PFSK-1 (cell line): ENCODE results near the gene GNAS.

ENCODE experiments used
- FOXP2 ChIP-seq: optimal IDR thresholded peaks from 2 replicates; pipeline ENCODE3; 2011; ENCODE audit warnings: borderline replicate concordance, control low read depth, inconsistent platforms; ENCODE audit not compliant: insufficient read depth; ENCODE audit errors: extremely low read length, extremely low read depth
- POLR2AphosphoS5 ChIP-seq: IDR thresholded peaks from 2 replicates; pipeline ENCODE4 v1.6.1; 2012; ENCODE audit warnings: low read depth, mild to moderate bottlenecking, control low read depth, low read length, moderate library complexity
- SIN3A ChIP-seq: IDR thresholded peaks from 2 replicates; pipeline ENCODE4 v1.6.1; 2012; ENCODE audit warnings: mild to moderate bottlenecking, low read length, moderate library complexity, borderline replicate concordance; ENCODE audit not compliant: insufficient read depth
- TAF1 ChIP-seq: IDR thresholded peaks from 2 replicates; pipeline ENCODE4 v1.6.1; 2012; ENCODE audit warnings: low read length, control low read depth, borderline replicate concordance; ENCODE audit not compliant: insufficient read depth
- TF ChIP-seq, protein P1 (sequence below), 2 experiments: IDR thresholded peaks; 2 replicates each; pipeline versions ENCODE4 v1.6.1 to v1.8.0; 2011 to 2012; ENCODE audit warnings: low read depth in 2 of 2, low read length in 2 of 2, control low read depth in 1 of 2, inconsistent platforms in 1 of 2, mild to moderate bottlenecking in 1 of 2, moderate library complexity in 1 of 2; ENCODE audit not compliant: insufficient read depth in 1 of 2

Gene GNAS

DNA sequence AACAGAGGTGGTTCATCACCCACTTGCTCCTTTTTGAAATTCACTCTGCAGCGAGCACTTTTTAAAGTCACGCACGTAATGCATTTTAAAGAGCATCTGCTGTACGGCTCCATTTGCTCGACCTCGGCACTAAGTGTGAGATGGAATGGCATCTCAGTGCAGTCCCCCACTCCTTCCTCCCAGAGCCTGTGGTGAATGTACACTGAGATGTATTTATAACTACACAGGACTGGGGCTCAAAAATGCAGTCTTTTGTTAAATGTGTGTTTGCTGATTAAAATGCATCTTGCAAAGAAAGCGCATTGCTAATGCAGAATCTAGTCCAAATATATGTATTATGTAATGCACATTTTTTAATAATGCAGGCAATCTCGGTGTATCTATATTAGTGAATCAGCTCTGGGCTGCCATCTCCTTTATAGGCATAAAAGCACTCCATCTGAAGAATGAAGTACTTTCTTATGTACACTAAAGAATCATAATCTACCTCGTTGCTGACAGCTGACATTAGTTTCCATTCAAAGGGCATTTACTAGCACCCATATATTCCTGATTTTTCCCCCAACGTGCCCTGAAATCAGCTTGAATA, 15.8 kb upstream of the GNAS start:
- TF ChIP-seq POLR2AphosphoS5: no peak
- TF ChIP-seq, protein P1, sequence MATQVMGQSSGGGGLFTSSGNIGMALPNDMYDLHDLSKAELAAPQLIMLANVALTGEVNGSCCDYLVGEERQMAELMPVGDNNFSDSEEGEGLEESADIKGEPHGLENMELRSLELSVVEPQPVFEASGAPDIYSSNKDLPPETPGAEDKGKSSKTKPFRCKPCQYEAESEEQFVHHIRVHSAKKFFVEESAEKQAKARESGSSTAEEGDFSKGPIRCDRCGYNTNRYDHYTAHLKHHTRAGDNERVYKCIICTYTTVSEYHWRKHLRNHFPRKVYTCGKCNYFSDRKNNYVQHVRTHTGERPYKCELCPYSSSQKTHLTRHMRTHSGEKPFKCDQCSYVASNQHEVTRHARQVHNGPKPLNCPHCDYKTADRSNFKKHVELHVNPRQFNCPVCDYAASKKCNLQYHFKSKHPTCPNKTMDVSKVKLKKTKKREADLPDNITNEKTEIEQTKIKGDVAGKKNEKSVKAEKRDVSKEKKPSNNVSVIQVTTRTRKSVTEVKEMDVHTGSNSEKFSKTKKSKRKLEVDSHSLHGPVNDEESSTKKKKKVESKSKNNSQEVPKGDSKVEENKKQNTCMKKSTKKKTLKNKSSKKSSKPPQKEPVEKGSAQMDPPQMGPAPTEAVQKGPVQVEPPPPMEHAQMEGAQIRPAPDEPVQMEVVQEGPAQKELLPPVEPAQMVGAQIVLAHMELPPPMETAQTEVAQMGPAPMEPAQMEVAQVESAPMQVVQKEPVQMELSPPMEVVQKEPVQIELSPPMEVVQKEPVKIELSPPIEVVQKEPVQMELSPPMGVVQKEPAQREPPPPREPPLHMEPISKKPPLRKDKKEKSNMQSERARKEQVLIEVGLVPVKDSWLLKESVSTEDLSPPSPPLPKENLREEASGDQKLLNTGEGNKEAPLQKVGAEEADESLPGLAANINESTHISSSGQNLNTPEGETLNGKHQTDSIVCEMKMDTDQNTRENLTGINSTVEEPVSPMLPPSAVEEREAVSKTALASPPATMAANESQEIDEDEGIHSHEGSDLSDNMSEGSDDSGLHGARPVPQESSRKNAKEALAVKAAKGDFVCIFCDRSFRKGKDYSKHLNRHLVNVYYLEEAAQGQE (IDR thresholded peaks at IDR 0.05; ENCODE audit: insufficient read depth in 1 of 2, low read depth in 2 of 2, low read length in 2 of 2): no peak
- no peak for TF ChIP-seq SIN3A

GRCh38 chr20:58837717-58838116, 14.8 kb upstream of the GNAS start:
- TF ChIP-seq FOXP2 (no peak), POLR2AphosphoS5 (no peak), SIN3A (no peak), TAF1 (no peak)
- TF ChIP-seq, protein P1 (IDR thresholded peaks at IDR 0.05; ENCODE audit: insufficient read depth in 1 of 2, low read depth in 2 of 2, low read length in 2 of 2): no peak

DNA sequence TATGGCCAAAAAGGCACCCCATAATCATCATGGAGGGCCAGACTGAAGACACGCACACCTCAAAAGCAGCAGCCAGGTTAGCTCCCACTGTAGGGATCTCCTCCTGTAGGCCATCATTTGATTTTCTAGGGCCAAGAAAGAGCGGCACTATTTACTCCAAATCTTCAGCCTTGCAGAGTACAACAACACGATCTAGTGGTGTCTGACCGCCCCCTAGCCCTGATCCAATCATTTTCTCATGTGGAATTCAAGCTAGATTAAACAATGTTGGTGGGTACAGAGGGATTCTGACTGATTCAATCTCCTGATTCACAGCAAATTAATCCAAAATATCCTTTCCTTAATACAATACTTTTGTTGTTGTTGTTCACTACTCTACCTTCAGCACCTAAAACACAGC, 14.3 kb upstream of the GNAS start:
- no peak for TF ChIP-seq FOXP2
- TF ChIP-seq POLR2AphosphoS5: no peak
- no peak for TF ChIP-seq SIN3A
- TF ChIP-seq, protein P1 (IDR thresholded peaks at IDR 0.05; ENCODE audit: insufficient read depth in 1 of 2, low read depth in 2 of 2, low read length in 2 of 2): no peak
- TF ChIP-seq TAF1: no peak

DNA sequence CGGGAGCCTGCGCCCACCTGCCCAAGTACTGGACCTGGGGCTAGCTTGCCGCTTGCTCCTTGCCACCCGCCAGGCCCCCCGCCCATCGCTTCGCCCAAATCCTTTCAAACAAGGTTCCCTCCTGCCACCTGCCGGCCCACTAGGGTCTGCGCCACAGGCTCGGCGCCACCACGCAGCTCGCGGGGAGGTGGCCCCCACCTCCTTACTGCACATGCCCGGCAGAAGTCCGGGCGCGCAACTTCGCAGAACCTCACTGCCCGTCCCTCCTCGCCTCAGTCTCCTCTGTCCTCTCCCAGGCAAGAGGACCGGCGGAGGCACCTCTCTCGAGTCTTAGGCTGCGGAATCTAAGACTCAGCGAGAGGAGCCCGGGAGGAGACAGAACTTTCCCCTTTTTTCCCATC, 13.0 kb upstream of the GNAS start:
- TF ChIP-seq TAF1: no peak
- TF ChIP-seq, protein P1 (IDR thresholded peaks at IDR 0.05; ENCODE audit: insufficient read depth in 1 of 2, low read depth in 2 of 2, low read length in 2 of 2): no peak
- no peak for TF ChIP-seq FOXP2
- TF ChIP-seq POLR2AphosphoS5: no peak
- no peak for TF ChIP-seq SIN3A
